GM19023 (cell line): ENCODE data around the gene PPP1R13L.
"Not testable (repeated sequence)": the region's sequence is repeated elsewhere in the genome, so short reads cannot be mapped to it uniquely, and the experiment has no call there.

Experiments used
- ATAC-seq: cut with Tn5 transposase; IDR thresholded peaks from one replicate; pipeline ENCODE4 v1.9.1; 2021; ENCODE audit warnings: mild to moderate bottlenecking, moderate library complexity; ENCODE audit not compliant: unreplicated experiment

The PPP1R13L gene

DNA sequence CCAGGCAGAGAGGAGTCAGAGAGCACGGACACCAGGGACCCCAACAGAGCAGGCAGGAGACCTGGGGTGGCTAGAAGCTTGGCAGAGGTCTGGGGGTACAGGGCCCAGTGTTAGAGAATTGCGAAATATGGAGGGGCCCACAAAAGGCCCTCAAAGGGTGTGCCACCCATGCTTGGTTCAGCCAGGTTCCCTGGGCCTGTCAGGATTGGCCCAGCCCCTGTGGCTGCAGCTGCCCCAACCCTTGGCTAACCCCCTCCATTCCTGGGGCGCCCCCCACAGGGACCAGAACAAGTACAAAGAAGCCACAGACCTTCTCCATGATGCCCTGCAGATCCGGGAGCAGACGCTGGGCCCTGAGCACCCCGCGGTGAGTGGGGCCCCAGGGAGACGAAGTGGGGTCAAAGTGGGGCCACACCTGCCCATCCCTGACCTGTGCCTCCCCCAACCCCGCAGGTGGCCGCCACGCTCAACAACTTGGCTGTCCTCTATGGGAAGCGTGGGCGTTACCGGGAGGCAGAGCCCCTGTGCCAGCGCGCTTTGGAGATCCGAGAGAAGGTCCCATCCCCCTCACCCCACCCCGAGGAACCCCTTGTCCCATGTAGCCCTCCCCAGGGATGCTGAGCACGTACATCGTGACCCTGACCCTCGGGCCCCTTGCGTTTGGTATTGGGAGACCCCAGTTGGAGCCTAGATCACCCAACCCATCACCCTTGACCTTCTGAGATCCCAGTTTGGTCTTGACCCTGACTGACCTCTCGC lies 56.3 kb downstream of the PPP1R13L start:
- ATAC-seq: no peak

DNA sequence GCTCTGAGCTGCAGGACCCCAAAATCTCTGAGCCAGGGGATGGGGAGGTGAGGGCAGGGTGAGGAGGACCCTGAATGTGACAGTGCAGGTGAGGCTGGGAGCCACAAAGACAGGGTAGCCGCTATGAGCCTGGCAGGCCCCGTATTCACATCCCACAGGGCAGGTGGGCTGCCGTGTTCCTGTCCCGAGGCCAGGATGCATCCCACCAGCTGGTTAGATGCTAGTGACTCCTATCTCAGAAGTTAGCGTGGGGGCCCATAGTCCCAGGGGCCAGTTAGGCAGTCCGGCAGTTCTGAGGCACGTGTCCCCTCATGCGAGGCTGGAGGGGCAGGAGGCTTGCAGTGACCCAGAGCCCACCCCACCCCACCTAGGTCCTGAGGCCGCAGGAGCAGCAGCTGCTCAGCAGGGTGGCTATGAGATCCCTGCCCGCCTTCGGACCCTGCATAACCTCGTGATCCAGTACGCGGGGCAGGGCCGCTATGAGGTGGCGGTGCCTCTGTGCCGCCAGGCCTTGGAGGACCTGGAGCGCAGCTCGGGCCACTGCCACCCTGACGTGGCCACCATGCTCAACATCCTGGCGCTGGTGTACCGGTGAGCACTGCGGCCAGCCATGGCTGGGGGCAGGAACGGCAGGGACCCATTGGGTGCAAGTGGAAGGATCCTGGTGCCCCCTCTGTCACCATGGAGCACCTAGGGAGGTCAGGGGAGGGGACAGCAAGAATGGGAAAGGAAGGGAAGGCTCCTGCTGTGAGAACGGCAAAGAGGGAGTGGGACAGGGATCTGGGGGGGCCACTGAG lies 57.1 kb downstream of the PPP1R13L start:
- ATAC-seq: no peak

DNA sequence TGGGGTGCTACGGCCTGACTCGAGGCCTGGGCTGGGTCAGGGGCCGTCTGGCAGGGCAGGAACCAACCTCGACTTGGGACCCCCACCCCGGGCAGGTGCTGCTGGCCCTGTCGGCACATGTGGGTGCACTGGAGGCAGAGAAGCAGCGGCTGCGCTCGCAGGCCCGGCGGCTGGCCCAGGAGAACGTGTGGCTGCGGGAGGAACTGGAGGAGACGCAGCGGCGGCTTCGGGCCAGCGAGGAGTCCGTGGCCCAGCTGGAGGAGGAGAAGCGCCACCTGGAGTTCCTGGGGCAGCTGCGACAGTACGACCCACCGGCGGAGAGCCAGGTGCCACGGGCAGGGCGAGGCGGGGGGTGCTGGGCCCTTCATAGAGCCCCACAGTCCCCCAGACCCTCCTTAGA lies 58.4 kb downstream of the PPP1R13L start:
- no peak for ATAC-seq

DNA sequence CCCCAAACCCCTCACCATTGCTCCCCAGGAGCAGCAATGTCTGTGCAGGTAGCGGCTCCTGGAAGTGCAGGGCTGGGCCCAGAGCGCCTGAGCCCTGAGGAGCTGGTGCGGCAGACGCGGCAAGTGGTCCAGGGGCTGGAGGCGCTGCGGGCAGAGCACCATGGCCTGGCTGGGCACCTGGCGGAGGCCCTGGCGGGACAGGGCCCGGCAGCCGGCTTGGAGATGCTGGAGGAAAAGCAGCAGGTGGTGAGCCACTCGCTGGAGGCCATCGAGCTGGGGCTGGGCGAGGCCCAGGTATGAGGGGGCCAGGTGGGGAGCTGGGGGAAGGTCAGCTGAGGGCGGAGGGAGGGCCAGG lies 59.4 kb downstream of the PPP1R13L start:
- no peak for ATAC-seq

DNA sequence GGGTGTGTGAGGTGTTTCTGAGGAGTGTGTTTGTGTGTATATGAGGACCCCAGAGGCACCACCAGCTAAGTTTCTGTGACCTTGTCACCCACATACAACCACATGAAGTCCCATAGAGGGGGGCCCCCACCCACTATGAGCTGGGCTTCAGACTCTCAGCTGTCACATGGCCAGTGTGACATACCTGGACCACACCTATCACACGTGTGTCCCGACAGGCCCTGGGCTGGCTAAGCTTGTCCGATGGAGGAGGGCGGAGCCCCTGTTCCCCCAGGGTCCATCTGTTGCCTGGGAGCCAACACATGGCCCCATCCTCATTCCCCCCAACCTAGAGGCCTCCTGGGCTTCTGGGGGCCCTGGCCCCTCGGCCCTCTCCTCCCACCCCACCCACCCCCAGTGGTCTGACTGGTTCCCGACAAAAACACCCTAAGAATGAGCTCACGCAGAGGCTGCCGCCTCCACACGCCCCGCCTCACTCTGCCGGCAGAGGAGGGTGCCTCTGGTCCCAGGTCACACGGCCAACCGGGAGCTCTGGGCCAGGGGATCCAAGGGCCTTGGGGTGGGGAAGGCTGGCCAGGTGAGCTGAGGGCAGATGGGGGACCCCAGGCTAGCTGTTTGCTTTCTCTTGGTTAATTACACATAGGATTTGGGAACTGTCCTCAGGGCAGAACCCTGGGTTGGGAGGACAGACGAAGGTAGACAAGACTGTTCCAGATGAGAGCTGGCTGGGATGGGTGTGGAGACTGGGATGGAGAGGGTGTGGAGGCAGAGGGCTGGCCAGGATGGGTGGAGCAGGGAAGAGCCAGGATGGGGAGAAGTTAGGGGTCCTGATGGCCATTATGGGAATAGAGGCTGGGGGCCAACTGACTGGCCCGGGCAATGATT lies 60.0 kb downstream of the PPP1R13L start:
- ATAC-seq: no peak

DNA sequence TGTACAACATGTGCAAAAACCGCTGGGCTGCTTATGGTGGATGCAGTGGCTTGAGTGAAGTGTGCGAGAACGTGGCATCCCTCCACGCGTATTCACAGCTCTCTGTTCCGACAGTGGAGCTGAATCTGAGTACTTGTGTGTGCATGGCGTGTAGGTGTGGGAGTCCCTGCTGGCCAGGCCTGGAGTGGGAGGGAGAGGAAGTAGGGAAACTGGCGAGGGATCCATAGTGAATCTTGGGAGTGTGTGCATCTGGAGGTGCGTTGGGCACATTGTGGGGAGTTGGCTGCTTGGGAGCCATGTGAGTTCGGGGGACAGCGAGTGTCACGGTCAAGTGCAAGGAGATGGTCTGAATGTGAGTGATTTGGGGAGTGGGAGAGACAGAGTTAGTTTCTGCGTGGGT lies 62.0 kb downstream of the PPP1R13L start:
- no peak for ATAC-seq

DNA sequence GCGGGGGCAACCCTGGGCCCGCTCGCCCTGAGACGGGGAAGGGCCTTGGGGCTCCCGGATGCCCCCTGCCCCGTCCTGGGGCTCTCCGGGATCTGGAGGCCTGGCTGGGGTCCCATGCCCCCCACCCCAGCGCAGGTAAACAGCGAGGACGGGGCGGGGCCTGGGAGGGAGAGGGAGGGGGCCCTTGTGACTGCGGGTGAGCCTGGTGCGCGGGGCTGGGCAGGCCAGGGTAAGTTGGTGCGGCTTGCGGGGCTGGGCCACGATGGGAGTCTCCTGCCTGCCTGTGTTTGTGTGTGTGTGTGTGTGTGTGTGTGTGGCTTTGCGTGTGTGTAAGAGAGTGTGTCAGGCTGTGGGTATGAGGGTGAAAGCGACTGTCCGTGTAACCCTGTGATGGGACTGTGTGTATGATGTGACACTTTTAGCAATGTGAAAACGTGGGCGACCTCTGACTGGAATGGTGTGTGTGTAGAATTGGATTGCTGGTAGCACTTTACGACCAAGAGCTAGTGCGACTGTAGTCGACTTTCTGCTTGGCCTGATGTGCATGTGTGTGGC lies 63.9 kb downstream of the PPP1R13L start:
- ATAC-seq: no peak

DNA sequence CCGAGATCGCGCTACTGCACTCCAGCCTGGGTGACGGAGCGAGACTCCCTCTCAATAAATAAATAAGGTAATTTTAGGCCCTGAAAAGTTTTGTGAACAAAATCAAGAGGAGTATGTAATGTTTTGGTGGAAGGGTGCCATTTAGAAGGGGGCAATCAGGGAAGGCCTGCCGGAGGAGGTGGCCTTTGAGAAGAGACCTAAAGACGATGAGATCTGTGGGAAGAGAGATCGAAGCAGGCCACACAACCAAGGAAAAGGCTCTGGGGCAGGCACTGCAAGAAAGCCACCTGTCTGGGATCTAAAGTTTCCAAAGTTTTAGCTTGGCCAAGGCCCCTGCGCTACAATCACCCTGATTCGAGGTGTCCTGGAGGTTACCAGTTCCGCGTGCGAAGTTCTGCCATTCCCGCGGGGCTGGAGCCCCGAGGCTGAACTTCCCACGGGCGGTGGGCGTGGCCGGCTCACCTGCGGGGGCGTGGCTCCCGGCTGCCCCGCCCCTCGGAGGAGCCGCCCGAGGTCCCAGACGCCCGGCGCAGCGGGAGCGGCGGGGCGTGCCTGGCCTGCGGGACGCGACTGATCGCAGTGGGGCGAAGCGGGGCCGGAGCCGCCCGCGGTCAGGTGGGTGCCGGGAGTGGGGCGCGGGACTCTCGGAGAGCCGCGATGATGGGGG lies 64.5 kb downstream of the PPP1R13L start, which contains the start of gene KLC3:
KLC3 (plus strand) TSS at position 519 of the 667 bp plus-strand sequence. CDS start 4,792 bp downstream, outside the sequence.
- no peak for ATAC-seq

DNA sequence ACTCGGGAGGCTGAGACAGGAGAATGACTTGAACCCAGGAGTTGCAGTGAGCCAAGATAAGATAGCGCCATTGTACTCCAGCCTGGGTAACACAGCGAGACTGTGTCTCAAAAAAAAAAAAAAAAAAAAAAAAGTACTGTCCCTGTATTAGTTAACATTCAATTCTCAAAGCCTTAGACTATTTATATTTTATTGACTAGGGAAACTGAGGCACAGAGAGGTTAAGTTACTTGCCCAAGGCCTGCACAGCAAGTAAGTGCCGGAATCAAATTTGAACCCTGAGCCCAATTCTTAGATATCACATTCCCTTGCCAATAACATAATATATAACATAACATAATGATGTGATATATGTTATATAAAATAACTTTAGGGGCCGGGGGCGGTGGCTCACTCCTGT lies 65.2 kb downstream of the PPP1R13L start:
- ATAC-seq: no peak

DNA sequence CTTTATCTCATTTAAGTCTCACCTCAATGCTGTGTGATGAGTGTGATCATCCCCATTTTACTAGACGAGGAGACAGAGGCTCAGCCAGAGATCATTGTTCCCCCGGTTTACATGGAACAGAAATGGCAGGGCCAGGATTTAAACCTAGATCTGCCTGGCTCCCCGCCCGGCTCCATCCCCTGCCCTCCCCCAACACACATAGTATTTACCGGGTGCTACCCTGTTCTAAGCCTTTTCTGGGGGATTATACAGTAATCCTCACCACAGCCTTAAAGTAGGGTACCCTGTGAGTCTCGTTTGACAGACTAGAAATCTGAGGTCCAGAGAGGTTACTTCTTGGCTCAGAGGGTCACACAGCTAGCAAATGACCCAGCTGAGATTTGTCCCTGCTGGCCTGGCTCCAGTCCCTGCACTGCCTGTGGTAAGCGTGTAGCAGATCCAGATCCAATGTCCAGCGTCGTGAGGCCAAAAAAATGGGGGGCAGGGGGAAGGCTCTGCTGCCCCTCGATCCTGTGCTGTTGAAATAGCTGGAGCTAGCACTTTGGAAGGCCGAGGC lies 68.1 kb downstream of the PPP1R13L start:
- no peak for ATAC-seq

DNA sequence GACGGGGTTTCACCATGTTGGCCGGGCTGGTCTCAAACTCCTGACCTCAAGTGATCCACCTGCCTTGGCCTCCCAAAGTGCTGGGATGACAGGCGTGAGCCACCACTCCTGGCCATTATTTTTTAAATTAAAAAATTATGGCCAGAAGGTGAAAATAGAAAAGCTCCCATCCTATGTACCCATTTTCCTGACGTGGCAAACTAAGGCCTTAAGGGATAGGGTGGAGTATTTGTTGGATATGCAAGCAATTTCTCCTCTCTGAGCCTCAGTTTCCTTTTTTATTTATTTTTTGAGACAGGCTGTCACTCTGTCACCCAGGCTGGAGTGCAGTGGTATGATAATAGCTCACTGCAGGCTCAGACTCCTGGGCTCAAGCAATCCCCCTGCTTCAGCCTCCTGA lies 70.0 kb downstream of the PPP1R13L start:
- not testable (repeated sequence) for ATAC-seq

DNA sequence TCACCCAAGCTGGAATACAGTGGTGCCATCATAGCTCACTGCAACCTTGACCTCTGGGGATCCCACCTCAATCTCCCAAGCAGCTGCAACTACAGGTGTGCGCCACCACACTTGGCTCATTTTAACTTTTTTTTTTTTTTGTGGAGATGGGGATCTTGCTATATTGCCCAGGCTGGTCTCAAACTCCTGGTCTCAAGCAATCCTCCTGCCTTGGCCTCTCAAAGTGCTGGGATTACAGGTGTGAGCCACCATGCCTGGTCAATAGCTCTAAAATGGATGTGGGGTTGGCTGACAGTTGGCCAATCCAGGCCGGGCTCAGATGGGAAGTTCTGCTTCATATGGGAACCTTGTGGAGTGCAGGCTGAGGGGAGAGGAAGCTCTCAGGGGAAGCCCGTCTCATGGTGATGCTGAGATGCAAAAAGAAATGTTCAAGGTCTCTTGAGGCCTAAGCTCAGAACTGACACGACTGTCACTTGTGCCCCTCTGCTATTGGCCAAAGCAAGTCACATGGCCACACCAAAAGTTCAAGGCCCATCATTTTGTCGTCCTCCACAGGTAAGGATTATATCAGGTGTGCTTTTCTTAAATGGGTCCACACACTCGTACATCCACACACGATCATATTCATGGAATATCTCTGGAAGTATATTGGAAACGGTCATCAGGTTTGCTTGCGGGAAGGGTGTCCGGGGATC lies 71.1 kb downstream of the PPP1R13L start:
- ATAC-seq: no peak

DNA sequence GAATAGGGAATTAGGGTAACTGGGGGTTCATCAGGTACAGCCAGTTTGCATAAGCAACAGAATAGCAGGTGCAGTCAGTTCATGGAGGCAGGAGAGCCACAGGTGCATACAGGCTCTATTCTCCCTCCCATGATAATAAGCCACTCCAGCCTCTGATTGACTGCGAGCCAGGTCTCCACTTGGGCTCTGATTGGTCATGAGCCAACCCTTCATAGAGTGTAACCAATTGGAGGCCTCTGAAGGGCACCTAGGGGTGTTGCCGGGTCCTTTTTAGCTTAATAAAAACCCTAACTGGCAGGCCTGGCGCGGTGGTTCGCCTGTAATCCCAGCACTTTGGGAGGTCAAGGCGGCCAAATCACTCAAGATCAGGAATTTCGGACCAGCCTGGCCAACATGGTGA lies 73.5 kb downstream of the PPP1R13L start:
- no peak for ATAC-seq
